ENCODE results near the gene CLIP4.

The CLIP4 gene

DNA sequence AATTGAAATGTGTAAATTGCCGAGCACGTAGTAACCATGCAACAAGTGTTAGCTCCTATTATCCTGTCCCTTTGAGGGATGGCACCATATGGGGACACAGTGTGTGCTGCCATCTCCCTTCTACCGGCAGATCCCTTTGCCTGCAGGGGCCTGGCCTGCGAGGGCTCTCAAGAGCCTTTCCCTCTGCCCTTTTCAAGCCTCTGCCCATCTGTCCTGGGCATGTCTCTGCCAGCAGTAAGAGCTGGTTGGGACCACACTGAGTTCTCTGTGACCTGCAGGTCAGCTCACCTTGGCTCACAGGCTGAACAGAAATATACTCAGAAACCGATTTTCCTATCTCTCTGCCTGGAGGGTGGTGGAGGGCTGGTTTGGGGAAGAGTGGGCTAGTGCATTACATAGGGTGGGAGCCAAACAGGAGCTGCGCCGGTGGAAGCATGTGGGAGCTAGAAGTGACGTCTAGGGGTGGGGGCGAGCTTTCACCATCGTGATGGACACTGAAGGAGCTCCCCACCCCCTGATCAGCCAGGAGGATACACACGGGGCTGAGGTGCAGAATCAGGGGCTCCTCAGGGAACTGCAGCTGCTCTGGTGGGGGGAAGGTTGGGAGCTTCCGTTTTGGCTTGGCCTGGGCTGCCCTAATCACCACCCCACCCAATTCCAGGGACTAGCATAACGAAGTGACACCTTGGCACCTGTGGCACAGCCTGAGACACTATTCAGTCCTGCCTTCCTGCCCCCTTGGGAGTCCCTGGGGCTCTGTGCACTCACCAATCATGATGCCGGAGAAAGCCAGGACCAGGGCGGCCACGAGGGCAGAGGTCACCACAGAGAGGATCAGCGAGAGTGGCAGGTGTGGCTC, 109.7 kb downstream of the CLIP4 start:
- DNase-seq = no peak

DNA sequence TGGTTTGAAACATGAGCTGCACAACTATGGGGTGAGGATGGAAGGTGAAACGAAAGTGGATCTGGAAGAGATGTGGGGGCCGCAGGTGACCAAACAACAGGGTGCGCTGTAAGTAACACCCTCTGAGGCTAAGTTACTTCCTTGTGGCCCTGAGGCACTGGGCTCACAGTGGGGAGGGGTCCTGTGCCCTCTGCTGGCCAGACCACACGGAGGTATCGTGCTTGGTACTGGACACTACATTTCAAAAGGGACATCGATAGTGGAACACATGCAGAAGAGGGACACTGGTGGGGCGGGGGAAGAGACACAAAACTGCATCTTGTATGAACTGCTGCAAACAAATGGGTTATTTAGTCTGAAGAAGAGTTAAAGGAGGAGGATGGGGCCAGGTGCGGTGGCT, 110.6 kb downstream of the CLIP4 start:
- DNase-seq = no peak

DNA sequence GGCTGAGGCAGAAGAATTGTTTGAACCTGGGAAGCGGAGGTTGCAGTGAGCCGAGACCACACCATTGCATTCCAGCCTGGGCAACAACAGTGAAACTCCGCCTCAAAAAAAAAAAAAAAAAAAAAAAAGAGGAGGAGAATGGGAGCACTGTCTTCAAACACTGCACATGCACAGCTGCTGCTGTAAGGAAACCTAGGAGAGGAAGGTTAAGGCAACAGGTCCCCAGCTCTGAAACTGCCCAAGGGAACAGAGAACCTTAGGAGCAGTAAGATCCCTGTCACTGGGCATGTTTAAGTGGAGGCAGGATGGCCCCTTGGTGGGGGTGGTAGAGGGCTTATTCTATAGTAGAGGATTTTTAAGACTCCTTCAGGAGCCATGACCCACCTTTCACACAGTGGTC, 111.2 kb downstream of the CLIP4 start:
- no peak for DNase-seq

DNA sequence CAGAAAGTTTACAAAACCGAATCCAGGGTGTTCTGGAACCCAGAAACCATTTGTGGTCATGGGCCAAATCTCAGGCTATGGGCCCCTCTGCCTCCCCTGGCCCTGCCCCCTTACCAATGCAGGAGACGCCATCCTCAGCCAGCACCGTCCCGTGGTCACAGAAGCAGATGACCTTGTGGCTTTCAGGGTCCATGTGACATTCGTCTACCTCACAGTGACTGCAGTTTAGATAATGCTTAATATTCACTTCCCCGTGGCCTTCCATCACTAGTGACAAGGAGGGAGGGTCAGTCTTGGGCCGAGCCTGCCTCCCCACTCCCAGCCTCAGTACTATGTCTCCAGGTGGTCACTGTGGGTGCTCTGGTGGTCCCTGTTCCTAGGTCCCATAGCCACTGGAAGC, 111.6 kb downstream of the CLIP4 start:
- no peak for DNase-seq

DNA sequence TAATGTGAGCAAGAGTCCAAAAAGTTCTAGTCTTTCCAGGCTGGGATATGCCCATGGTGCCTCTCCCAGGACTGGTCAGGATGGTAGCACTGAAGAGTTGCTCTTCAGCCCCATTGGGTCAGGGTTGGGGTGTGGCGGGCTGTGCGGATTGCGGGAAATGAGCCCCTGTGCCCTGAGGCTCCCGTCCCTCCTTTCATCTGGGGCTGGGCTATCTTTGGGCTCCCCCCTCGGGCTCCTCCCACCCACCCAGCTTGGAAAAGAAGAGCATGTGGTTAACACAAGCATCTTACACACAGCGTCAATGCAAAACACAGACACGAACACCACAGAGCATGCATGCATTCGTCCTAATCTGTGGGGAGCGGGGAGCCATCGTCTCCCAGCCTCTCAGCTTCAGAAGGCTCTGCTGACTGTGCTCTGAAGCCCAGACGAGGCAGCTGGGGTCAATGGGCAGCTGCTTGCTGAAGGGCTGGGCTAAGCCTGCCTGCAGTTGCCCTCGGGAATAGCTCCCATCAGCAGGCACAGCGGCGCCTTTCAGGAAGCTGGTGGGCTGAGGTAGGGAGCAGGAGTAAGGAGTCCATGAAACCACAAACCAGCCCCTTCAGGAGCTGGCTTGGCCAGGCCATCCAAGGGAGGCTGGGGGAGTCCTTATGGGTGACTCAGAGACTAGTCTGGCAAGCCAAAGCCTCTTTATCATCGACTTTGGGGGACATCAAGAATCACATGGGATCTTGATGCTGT, 112.9 kb downstream of the CLIP4 start:
- DNase-seq = peak; percentile 38

DNA sequence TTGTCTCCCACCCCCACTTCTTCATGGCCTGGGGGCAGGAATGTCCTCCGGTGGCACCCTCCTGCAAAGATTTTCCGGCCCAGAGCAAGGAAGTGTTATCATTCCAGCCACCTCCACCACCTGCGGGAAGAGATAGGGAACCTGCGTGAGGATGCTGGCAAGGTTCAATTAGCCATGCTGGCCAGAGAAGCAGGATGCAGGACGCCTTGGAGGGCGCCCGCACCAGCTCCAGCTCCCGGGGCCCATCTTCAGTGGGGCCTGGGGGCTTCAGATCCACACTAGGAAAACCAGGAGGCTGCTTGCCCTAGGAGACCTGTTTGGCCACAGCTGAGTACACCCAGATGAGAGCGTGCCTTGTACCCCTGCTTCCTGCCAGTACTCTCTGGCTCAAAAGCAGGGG, 113.7 kb downstream of the CLIP4 start:
- DNase-seq = no peak

DNA sequence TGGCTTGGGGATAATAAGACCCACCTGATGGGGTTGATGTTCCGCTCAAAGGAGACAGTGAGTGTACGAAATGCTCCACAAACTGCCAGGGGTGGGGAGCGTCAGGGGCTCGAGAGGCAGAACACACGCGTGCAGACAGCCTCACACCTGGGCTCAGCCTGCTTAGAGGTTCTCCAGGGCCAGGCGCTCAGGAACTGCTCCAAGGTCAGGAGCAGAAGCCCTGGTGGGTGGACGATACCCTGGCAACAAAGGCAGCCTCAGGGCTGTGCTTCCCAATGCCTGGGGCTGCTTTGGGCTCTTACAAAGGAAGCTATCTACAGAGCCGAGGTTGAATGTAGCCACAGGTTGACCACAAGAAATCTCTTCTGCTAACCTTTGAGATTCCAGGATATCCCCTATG, 114.4 kb downstream of the CLIP4 start:
- DNase-seq = no peak

DNA sequence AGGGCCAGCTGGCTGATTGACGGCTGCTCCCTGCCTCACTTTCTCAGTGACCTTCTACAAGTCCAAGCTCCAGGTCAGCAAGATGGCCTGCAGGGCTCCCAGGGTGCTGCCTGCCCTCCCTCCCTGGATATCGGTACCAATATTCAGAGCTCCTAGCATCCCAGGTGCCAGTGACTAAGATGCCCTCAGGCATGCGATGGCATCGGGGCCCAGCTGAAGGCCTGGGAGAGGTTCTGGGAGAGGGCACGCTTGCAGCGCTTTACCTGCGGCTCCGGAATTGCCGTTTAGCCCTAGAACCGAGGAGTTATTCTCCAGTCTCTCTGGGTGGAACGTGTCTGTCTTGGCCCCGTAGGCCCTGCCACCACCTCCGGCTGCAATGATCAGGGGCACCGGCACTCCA, 116.8 kb downstream of the CLIP4 start:
- DNase-seq = no peak

DNA sequence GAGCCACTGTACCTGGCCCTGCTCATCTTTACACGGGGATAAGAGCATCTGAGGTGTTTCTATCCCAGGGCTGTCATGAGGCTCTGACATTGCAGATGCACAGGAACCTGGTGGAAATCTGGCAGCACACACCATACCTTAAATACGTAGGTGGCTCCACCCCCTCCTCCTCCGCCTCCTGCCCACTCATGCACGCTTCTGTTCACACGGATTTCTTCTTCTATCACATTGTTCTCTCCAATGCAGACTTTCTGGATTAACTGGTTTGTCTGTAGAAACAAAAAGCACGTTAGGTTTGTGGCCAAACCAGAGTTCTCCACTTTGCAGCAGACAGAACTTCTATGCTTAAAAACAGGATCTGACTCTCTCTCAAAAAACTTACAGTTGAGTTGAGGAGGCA, 118.2 kb downstream of the CLIP4 start:
- DNase-seq = no peak

DNA sequence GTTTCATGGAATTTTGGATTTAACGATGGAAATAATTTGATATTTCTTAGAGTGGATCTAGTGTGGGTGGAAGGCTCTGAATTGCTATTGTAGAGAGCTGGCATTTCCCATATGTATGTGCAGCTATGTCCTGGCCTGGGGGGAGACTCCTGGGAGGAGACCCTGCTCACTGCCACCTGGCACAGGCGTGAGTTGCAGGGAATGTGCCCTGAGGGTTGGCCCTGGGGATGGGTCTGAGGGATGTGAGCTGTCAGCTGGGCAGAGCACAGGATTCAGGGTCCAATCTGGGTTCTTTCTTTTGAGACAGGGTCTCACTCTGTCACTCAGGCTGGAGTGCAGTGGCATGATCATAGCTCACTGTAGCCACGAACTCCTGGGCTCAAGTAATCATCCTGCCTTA, 120.2 kb downstream of the CLIP4 start:
- no peak for DNase-seq

DNA sequence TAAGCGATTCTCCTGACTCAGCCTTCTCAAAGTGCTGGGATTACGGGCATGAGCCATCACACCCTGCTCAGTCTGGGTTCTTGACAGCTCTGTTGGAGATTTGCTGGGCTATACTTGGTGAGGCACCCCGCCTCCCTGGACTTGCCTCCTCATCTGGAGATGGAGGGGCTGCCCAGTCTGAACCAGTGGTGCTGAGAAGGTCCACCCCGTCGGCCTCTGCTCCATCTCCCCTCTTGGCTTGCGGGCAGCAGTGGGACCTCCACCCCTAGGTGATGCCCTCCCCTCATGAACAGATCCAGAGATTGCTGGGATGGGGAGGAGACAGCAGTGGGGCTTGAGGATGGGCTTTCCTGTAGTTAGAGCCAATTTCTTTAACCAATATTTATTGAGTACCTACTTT, 120.9 kb downstream of the CLIP4 start:
- DNase-seq = no peak

DNA sequence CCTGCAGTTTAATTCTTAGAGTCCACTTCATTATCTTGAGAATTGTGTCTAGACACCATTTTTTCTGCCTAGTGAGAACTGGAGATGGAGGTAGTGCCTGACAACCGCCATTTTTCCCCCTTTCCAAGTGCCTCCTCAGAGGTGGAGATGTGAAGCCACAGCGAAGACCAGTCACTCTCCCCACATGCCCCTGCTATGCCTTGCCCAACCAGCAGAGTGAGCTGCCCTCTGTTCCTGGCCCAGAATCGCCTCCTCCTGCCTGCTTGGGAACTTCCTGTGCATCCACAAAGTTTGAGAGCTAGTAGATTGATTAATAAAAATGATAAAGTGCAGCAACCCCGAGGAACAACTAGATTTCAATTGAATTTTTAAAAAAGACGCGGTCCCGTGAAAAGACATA, 123.3 kb downstream of the CLIP4 start:
- DNase-seq = no peak

Measured in eye (tissue), 1 donor.